Activated naive CD4-positive, alpha-beta T cell treated with anti-CD3 and anti-CD28 coated beads, Interleukin-2, amount 10 ng/mL, durations not matched to agents 7 days and 5 days (primary cell): Measurements from ENCODE around the gene EFCAB5.
"Not testable (repeated sequence)": the region's sequence is repeated elsewhere in the genome, so short reads cannot be mapped to it uniquely, and the experiment has no call there.

Source experiments
- CTCF ChIA-PET: fragments of 350-600 bp; sonication (Branson Sonifier 250); formaldehyde crosslinking; loops from one replicate; lab custom pipeline; 2021; ENCODE audit warnings: antibody characterized with exemption; lab: Charles Lee
- DNase-seq: peaks from one replicate; pipeline ENCODE4 v3.0.0-alpha.2; 2020
- H3K27ac Mint-ChIP-seq: one replicate; pipeline ENCODE4 v1.8.0; 2021; ENCODE audit warnings: mild to moderate bottlenecking, moderate library complexity, mixed read lengths
- H3K27me3 Mint-ChIP-seq: one replicate; pipeline ENCODE4 v1.8.0; 2021; ENCODE audit warnings: mild to moderate bottlenecking, mixed read lengths
- H3K36me3 Mint-ChIP-seq: one replicate; pipeline ENCODE4 v1.8.0; 2021; ENCODE audit warnings: mixed read lengths
- H3K4me1 Mint-ChIP-seq: one replicate; pipeline ENCODE4 v1.8.0; 2021; ENCODE audit warnings: mixed read lengths
- H3K4me3 Mint-ChIP-seq: one replicate; pipeline ENCODE4 v1.8.0; 2021; ENCODE audit warnings: mild to moderate bottlenecking, moderate library complexity, mixed read lengths
- H3K9me3 Mint-ChIP-seq: one replicate; pipeline ENCODE4 v1.8.0; 2021; ENCODE audit warnings: mixed read lengths

The EFCAB5 gene

DNA sequence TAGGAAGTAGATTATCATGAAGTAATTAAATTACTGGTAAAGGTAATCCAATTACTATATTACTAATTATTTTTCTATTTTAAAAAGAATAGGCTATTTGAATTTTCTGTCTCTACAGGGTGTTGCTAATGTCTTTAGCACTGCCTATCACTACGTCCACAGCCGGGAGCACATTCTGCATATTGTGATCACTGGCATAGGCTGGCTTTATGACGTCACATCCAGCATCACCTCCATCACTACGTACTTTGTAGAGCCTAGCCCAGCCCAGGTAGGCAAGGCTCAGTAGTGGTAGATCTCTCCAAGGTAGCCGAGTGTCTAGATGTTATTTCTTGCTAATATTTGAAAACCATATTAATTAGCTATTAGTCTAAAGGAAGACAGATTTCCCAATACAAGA, 141.3 kb downstream of the EFCAB5 start:
- Mint-ChIP-seq H3K36me3 (no peaks in the 10 kb centered on the region), H3K4me3 (no peak overlapping the region), H3K9me3 (no peaks in the 10 kb centered on the region), H3K27ac (no peak overlapping the region), H3K4me1 (no peaks in the 10 kb centered on the region), H3K27me3 (peaks cover 20% of the 10 kb centered on the region)
- CTCF ChIA-PET = interaction anchor here (1.3 kb wide), 1 partner anchor 9 kb away, joined by 5 read pairs; no protein-coding TSS in a partner anchor
- no peak for DNase-seq

DNA sequence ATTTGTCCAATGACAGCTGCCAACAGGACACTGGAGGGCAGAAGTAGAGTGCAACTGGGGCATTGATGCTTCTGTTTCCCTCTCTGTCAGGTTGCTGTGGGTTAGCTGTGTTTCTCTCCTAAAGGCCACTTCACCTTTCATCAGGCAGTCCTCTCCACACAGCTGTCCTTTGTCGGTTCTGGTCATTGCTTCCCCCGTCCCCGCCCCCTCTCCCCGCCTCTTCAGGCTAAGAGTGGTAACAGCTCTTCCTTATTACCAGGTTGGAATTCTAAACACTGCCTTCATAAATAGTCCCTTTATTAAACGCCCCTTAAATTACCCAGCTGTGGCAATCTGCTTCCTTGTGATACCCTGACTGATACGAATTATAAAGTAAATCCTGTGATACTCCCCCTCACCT, 143.4 kb downstream of the EFCAB5 start:
- Mint-ChIP-seq H3K9me3 (no peaks in the 10 kb centered on the region), H3K27ac (no peak overlapping the region), H3K4me3 (no peak overlapping the region), H3K36me3 (no peaks in the 10 kb centered on the region), H3K4me1 (no peaks in the 10 kb centered on the region), H3K27me3 (peaks cover 20% of the 10 kb centered on the region)
- CTCF ChIA-PET = interaction anchor here (1.1 kb wide), 1 partner anchor 10 kb away, joined by 4 read pairs; no protein-coding TSS in a partner anchor
- no peak for DNase-seq

DNA sequence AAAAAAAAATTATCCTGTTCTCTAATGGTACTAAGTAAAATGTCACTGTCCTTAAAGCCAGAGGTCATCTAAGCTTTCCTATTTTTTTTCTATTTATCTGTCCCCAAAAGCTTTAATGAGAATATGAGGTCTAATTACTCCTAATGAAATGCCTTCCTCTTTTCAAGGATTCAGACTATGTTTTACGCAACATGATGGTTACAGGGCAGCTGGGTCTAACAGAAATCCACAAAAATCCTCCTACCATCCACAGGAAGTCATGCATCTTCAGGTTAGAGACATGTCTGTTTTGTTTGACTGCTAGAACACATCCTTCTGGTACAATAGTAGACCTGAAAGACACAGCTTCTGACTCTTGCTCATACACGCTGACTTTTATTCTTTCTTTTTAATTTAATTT, 145.5 kb downstream of the EFCAB5 start:
- H3K4me3 Mint-ChIP-seq = no peak overlapping the region
- H3K36me3 Mint-ChIP-seq = no peaks in the 10 kb centered on the region
- H3K9me3 Mint-ChIP-seq = no peaks in the 10 kb centered on the region
- H3K27me3 Mint-ChIP-seq = peaks cover 23% of the 10 kb centered on the region
- H3K4me1 Mint-ChIP-seq = no peaks in the 10 kb centered on the region
- no peak for DNase-seq
- no peak overlapping the region for H3K27ac Mint-ChIP-seq
- CTCF ChIA-PET = interaction anchor here (0.8 to 1.2 kb wide), 2 partner anchors 9 to 41 kb away, joined by 3 to 5 read pairs; no protein-coding TSS in a partner anchor

DNA sequence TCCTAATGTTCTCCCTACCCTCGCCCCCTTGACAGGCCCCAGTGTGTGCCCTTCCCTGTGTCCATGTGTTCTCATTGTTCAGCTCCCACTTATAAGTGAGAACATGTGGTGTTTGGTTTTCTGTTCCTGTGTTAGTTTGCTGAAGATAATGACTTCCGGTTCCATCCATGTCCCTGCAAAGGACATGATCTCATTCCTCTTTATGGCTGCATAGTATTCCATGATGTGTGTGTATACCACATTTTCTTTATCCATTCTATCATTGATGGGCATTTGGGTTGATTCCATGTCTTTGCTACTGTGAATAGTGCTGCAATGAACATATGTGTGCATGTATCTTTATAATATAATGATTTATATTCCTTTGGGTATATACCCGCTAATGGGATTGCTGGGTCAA, 146.0 kb downstream of the EFCAB5 start:
- CTCF ChIA-PET = interaction anchor here (1.2 kb wide), 1 partner anchor 8 kb away, joined by 5 read pairs; no protein-coding TSS in a partner anchor
- not testable (repeated sequence) for H3K36me3 Mint-ChIP-seq, H3K4me3 Mint-ChIP-seq, DNase-seq, H3K9me3 Mint-ChIP-seq, H3K27ac Mint-ChIP-seq, H3K4me1 Mint-ChIP-seq
- peaks cover 25% of the 10 kb centered on the region for H3K27me3 Mint-ChIP-seq

DNA sequence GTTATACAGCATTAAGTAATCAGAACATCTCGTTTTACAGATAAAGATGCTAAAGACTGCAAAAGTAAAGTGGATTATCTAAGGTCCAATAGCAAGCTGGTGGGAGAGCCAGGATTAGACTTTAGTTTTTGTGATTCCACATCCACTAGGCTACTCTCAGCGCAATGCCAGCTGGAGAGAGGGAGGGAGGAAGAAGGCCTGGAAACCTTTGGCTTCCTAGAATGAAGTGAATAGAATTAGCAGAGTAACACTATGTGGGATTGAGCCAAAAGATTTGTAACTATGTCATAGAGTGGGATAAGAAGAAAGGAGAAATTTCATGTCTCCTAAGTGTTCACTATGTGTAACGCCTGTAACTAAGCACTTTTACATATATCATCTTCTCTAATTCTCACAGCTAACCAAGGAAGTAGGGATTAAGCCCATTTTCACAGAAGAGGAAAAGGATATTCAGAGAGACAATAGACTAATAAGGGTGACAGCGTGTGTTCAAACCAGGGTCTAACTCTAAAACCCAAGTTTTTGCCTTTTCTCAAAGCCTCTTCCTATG, 149.8 kb downstream of the EFCAB5 start:
- H3K27ac Mint-ChIP-seq = no peak overlapping the region
- peaks cover 36% of the 10 kb centered on the region for H3K27me3 Mint-ChIP-seq
- no peak for DNase-seq
- peaks cover 4% of the 10 kb centered on the region for H3K4me1 Mint-ChIP-seq
- H3K4me3 Mint-ChIP-seq = no peak overlapping the region
- CTCF ChIA-PET = interaction anchor here (1.7 to 5.8 kb wide), 2 partner anchors 8 to 14 kb away, joined by 5 to 44 read pairs; no protein-coding TSS in a partner anchor
- no peaks in the 10 kb centered on the region for H3K9me3 Mint-ChIP-seq
- no peaks in the 10 kb centered on the region for H3K36me3 Mint-ChIP-seq

DNA sequence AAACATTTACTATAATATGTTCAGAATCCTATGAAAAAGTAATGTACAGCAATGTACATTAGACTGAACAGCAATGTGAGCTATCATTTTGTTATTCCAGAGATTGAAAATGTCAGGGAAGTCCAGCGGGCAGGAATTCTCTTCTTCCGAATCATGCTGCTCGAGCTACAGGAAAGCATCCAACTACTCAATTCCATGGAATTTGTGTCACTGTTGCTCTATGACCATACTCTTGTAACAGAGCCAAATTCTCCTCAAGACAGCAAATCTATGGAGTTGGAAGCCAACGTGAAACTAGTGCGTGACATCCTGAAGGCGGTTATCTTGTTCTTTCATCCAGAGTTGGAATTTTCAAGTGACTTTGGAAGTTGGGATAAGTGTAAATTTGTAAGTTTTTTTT, 150.3 kb downstream of the EFCAB5 start:
- H3K27ac Mint-ChIP-seq = no peak overlapping the region
- no peak overlapping the region for H3K4me3 Mint-ChIP-seq
- DNase-seq = no peak
- no peaks in the 10 kb centered on the region for H3K9me3 Mint-ChIP-seq
- H3K27me3 Mint-ChIP-seq = peaks cover 36% of the 10 kb centered on the region
- CTCF ChIA-PET = interaction anchor here (1.7 to 5.8 kb wide), 2 partner anchors 8 to 13 kb away, joined by 5 to 44 read pairs; no protein-coding TSS in a partner anchor
- no peaks in the 10 kb centered on the region for H3K36me3 Mint-ChIP-seq
- H3K4me1 Mint-ChIP-seq = peaks cover 4% of the 10 kb centered on the region

DNA sequence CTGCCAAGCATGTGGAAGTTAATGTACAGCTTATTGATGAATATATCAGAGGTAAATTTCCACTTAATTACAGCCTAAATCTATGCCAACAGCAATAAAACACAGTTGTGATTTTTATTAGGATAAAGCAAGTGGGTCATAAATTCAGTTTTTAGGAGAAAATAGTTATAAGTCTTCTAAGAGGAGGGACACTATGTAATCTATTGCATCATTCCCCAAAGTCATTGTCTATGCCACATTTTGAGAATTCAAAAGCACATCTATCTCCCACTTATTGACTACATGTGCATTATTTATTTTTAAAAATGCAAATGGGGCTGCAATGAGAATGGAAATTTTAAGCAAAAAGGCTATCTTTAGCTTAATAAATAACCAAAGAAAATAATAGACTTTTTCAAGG, 151.5 kb downstream of the EFCAB5 start:
- no peaks in the 10 kb centered on the region for H3K36me3 Mint-ChIP-seq
- no peak for DNase-seq
- H3K27me3 Mint-ChIP-seq = peaks cover 38% of the 10 kb centered on the region
- H3K4me3 Mint-ChIP-seq = no peak overlapping the region
- peaks cover 4% of the 10 kb centered on the region for H3K4me1 Mint-ChIP-seq
- H3K9me3 Mint-ChIP-seq = no peaks in the 10 kb centered on the region
- CTCF ChIA-PET = interaction anchor here (0.5 to 5.8 kb wide), 23 partner anchors 9 to 524 kb away, joined by 3 to 44 read pairs (median 4); partner anchors contain the start of gene TP53I13
- H3K27ac Mint-ChIP-seq = no peak overlapping the region

DNA sequence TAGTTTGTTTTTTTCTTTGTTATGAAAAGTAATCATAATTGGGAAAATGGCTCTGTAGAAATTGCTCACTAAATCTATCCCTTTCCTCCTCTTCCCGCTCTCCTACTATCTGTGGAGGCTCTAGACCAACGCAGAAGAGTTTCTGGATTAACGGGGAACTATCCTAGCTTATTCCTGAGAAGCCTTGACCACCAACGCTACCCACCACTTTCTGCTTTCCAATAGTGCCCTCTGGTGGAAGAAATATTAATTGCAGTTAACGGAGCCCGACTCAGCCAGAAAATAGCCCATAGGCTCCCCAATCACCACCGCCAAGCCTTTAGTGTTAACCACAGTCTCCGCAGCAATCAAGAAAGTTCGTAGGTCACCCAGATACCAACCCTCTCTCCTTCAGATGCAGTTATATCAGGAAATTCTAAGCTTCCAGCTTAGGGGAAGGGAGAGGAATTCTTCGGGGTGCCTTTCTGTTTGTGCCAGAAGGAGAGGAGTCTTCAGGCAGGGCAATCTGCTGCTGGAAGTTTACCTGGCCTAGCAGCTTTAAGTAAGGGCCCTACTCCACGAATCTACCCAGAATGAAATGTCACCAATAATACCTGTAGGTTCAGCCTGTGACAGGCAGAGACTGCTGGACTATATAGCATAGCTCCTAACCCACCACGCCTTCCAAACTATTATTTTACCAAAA, 152.2 kb downstream of the EFCAB5 start:
- CTCF ChIA-PET = interaction anchor here (0.5 to 5.8 kb wide), 25 partner anchors 12 to 524 kb away, joined by 3 to 44 read pairs (median 4); partner anchors contain the start of gene TP53I13
- H3K27ac Mint-ChIP-seq = no peak overlapping the region
- H3K4me3 Mint-ChIP-seq = no peak overlapping the region
- H3K9me3 Mint-ChIP-seq = no peaks in the 10 kb centered on the region
- peak; percentile 48 for DNase-seq
- peaks cover 4% of the 10 kb centered on the region for H3K4me1 Mint-ChIP-seq
- H3K36me3 Mint-ChIP-seq = no peaks in the 10 kb centered on the region
- peaks cover 41% of the 10 kb centered on the region for H3K27me3 Mint-ChIP-seq

DNA sequence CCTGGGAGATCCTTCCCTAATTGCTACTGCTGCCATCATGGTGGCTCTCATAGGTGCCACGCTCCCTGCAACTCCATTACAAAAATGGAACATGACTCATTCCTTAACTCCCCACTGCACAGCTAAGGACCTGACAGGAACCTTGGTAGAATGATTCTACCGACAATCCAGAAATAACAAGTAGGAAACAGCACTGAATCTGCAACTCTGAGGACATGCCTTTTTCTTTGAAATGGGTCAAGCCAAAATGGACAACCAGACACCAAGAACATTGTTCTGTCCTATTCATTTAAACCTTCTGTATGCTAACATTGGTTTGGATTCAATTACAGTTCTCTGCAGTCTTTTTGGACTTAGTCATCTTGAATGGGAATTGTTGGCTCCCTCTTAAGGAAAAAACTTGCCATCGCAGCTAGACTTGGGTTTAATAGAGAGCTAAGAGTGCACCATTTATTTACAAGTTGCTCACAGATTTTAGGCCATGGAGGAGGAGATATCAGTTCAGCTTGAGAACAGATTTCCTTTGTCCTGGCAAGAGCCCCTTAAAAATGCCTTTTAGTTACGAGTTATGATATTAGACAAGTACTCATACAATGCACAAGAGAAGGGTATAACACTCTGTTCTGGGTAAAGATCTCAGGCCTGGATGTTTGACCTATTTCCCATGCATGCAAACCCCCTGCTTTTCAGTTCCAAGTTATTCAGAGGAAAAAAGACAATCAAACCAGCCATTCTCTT, 154.2 kb downstream of the EFCAB5 start:
- peak; percentile 28 for DNase-seq
- H3K36me3 Mint-ChIP-seq = no peaks in the 10 kb centered on the region

DNA sequence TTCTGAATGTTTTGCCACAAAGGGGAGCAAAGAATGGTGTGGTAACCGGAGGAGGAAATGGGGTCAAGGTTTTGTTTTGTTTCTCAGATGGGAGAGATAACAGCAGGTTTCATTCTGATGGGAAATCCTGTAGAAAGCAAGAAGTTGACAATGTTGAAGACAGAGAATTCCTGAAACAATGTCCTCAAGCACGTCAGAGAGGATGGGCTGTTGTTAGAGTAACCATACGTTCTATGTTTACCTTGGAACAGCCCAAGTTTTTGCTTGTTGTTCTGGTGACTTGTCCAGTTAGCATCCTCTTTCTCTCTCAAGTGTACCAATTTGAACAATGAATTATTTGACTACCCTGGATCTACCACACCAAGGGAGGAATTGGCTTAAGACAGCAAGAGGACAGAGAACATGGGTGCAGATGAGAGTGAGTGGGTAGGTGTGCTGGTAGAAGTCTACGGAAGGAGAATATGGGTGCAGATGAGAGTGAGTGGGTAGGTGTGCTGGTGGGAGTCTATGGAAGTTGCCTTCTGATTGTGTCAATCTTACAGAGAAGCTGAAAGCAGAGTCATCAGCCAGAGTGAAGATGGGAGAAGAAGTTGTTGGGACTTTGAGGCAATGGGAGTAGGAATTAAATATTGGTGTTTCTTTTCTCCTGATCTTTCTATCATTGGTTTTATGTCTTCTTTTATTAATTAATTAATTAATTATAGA, 160.4 kb downstream of the EFCAB5 start:
- Mint-ChIP-seq H3K9me3 (no peaks in the 10 kb centered on the region), H3K27me3 (peaks cover 19% of the 10 kb centered on the region), H3K4me1 (peaks cover 5% of the 10 kb centered on the region), H3K27ac (no peak overlapping the region), H3K4me3 (no peak overlapping the region), H3K36me3 (no peaks in the 10 kb centered on the region)
- no peak for DNase-seq
- CTCF ChIA-PET = no interaction called here

More for the DNA sequence above, 154.2 kb downstream of the EFCAB5 start:
- Mint-ChIP-seq H3K4me1 (peaks cover 4% of the 10 kb centered on the region), H3K9me3 (no peaks in the 10 kb centered on the region), H3K27me3 (peaks cover 32% of the 10 kb centered on the region), H3K27ac (no peak overlapping the region), H3K4me3 (no peak overlapping the region)
- CTCF ChIA-PET = interaction anchor here (0.6 to 5.8 kb wide), 12 partner anchors 9 to 360 kb away, joined by 3 to 44 read pairs (median 4); partner anchors contain the start of gene SSH2

DNA sequence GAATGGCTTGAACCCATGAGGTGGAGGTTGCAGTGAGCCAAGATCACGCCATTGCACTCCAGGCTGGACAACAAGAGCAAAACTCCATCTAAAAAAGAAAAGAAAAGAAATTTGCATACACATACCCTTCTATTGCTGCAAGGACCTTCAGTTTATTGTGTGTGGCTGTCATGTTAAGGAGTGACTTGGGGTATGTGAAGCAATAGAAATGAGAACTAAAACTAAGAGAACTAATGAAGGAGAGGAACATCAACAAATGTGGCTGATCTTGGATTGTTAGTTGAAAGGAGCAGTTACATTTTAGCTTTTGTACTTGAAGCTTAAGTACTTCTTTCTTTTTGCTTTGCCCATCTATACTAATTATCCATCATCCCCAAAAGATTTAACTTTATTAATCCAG, 162.5 kb downstream of the EFCAB5 start:
- H3K9me3 Mint-ChIP-seq = no peaks in the 10 kb centered on the region
- no peaks in the 10 kb centered on the region for H3K36me3 Mint-ChIP-seq
- H3K4me3 Mint-ChIP-seq = no peak overlapping the region
- H3K27ac Mint-ChIP-seq = no peak overlapping the region
- no peak for DNase-seq
- CTCF ChIA-PET = interaction anchor here (0.6 to 7.2 kb wide), 23 partner anchors 10 to 721 kb away, joined by 3 to 92 read pairs (median 4); partner anchors contain the start of genes CRLF3, GOSR1, NSRP1 and SLC6A4
- H3K27me3 Mint-ChIP-seq = peaks cover 14% of the 10 kb centered on the region
- peaks cover 5% of the 10 kb centered on the region for H3K4me1 Mint-ChIP-seq

DNA sequence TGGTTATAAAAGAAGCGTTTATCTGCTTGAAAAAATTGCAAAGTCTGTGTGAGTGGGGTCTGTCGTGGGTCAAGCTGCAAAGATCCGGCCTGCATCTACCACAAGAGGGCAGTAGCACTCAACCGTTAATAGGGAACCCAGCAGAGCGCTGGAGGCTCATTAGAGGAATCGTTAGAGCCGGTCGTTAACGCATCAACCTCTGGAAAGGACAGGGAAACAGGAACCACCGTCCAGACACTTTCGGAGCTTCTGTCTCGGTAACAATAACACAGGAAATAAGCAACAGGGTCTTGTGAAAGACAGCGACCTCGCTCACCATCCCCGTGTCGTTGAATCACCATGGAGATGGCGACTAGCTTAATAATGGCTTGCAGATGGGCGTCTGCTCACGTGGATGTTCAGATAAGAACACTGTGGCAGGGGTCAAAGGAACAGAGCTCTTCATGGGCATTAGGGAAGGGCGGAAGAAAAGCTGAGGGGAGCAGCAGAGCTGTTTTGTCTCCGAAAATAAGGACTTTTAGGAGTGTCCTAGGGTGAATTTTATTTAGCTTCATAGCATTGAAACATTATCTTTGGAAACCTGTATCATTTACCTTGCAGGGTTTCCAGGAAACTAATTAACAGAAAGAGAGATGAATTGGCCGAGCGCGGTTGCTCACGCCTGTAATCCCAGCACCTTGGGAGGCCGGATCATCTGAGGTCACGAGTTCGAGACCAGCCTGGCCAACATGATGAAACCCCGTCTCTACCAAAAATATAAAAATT, 163.3 kb downstream of the EFCAB5 start:
- CTCF ChIA-PET = interaction anchor here (0.5 to 7.2 kb wide), 38 partner anchors 9 to 1800 kb away, joined by 3 to 92 read pairs (median 4); partner anchors contain the start of genes CRLF3, EFCAB5, GOSR1 and NSRP1
- H3K27me3 Mint-ChIP-seq = peaks cover 16% of the 10 kb centered on the region
- no peaks in the 10 kb centered on the region for H3K9me3 Mint-ChIP-seq
- peaks cover 5% of the 10 kb centered on the region for H3K4me1 Mint-ChIP-seq
- DNase-seq = peak; percentile 78
- no peak overlapping the region for H3K27ac Mint-ChIP-seq
- no peaks in the 10 kb centered on the region for H3K36me3 Mint-ChIP-seq
- H3K4me3 Mint-ChIP-seq = peak overlapping the region; percentile 63

DNA sequence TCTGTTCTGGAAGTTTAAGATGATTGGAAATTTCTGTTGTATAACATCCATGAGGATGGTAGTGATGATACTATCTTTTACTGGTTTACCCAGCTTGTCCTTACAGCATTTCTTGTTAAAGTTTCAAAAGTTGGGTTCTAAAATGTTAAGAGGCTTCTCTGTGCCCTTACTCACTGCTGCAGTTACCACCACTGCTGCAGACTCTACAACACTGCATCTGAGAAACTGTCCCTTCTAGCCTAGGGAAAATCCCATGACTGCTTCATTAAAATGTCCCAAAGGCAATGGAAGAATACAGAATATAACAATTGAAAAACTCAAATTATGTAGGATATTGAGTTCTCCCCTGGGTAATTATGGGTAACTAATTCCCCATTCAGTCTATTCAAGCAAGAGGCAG, 171.4 kb downstream of the EFCAB5 start:
- peaks cover 5% of the 10 kb centered on the region for H3K36me3 Mint-ChIP-seq
- H3K9me3 Mint-ChIP-seq = no peaks in the 10 kb centered on the region
- peaks cover 11% of the 10 kb centered on the region for H3K27me3 Mint-ChIP-seq
- H3K4me1 Mint-ChIP-seq = peaks cover 20% of the 10 kb centered on the region
- no peak overlapping the region for H3K27ac Mint-ChIP-seq
- no peak for DNase-seq
- H3K4me3 Mint-ChIP-seq = no peak overlapping the region
- CTCF ChIA-PET = interaction anchor here (0.9 to 4.1 kb wide), 5 partner anchors 8 to 228 kb away, joined by 3 to 23 read pairs (median 18); no protein-coding TSS in a partner anchor
